Forelimb muscle (tissue), 1 donor: Measurements from ENCODE around the gene PKNOX2. TPM values are rescaled to one million over a fixed set of nuclear protein-coding genes. Genes with fewer than 3 reads are reported as not detected.
"Not testable (repeated sequence)": the region's sequence is repeated elsewhere in the genome, so short reads cannot be mapped to it uniquely, and the experiment has no call there.

Experiments used
- DNase-seq: peaks from one replicate; pipeline ENCODE4 v3.0.0-alpha.2; 2013; ENCODE audit warnings: low read depth
- polyA plus RNA-seq: library from polyadenylated mRNA; unstranded; fragments of 120-200 nt; gene quantifications from one replicate; pipeline ENCODE4 v1.2.1, GENCODE V29; 2013; ENCODE audit not compliant: insufficient read length

The PKNOX2 gene
- polyA plus RNA-seq, 1 donor, result 27.6 TPM

DNA sequence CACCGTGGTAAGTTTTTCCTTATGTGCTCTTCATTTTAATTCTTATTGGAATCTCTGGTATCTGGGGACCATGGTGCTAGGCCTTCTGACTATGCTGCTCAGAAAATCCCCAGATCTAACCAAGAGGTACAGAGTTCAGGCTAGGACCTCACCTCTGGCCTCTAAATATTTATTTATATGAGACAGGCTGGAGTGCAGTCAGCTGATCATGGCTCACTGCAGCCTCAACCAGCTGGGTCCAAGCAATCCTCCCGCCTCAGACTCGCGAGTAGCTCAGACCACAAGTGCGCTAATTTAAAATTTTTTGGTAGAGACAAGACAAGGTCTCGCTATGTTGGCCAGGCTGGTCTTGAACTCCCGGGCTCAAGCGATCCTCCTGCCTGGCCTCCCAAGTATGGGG, 38.4 kb downstream of the PKNOX2 start:
- DNase-seq, result no peak

DNA sequence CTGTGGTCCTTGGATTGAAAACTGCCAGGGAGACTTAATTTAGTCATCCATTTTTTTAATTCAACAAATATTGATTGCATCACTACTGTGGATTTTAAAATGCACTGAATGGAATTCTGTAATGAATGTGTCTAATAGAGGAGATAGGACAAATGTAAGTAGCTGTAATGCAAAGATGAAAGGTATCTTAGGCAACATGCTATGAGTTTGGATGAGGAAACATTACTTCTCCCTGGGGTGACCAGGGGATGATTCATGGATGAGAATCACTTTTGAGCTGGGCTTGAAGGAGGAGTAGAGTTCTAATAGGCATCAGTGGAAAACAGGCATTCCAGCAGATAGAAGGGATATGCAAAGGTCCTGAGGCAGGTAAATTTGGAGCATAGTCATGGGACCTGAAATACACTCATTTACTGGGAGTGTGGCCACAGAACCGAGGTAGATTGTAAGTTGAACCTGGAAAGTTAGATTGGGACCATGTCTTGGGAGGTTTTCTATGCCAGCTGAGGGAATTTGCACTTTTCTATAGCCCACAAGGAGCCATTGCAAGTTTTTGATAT, 43.4 kb downstream of the PKNOX2 start:
- DNase-seq, result no peak

DNA sequence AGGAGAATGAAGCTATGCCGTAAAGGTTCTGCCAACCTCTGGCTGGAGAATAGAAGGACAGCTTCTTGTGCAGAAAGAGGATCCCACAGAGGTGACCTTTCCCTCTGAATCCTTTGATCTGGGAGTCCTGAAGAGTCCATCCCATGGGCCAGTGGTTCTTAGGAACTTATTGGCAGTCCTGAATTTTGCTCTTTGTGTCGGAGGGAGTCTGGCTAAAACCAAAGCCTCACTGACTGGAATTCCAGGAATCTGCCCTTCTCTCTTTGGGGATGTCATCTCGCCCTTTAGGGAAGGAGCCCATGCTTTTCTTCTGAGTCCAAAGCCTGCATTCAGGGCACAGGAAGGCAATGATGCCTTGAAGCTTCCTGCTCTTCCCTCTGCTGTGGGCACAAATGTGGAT, 45.5 kb downstream of the PKNOX2 start:
- no peak for DNase-seq

DNA sequence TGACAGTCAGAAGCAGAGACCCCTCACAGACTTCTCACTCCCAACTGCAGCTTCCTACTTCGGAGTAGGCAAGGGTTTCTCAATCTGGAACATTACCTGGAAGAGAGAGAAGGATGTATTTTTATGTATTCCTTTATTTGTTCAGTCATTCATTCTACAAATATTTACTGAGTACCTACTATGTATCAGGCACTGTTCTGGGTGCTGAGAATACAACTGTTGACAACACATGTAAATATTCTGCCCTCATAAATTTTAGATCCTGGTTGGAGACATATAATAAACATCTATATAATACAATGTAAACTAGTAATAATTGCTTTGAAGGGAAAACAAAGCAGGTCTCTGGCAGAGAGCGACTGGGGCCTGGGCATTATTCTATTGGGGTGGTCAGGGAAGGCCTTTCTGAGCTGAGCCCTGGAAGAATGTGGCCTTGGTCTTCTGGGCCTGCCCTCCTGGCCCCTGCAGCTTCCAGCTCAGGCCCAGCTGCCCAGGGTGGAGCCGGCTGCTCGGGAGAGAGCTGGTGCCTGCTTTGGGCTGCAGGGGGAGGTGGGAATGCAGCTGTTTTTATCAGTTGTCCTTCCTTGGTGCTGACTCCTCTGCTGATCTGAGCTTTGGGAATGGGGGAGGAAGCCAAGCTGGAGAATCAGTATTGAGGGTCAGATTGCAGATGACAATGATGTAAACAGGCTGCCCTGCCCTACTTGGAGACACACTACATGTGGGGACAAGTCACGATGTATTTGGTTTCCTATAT, 46.8 kb downstream of the PKNOX2 start:
- no peak for DNase-seq

DNA sequence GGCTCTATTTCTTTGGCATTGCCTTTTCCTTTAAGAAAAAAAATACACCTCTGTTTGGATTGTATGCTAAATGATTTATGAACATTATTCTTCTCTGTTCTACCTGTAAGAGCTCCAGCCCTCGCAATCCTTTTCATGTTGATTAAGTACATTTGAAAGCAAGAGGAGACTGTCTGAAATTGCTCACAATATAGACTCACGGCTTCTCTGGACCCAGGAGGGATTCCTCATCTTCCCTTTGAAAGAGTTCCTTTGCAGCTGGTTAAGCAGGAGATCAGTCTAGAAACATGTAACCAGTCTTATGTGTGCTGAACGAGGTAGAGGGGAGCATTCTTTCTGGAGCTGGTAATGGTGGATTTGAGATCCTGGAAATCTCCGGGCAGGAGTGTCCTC, 47.4 kb downstream of the PKNOX2 start:
- no peak for DNase-seq

DNA sequence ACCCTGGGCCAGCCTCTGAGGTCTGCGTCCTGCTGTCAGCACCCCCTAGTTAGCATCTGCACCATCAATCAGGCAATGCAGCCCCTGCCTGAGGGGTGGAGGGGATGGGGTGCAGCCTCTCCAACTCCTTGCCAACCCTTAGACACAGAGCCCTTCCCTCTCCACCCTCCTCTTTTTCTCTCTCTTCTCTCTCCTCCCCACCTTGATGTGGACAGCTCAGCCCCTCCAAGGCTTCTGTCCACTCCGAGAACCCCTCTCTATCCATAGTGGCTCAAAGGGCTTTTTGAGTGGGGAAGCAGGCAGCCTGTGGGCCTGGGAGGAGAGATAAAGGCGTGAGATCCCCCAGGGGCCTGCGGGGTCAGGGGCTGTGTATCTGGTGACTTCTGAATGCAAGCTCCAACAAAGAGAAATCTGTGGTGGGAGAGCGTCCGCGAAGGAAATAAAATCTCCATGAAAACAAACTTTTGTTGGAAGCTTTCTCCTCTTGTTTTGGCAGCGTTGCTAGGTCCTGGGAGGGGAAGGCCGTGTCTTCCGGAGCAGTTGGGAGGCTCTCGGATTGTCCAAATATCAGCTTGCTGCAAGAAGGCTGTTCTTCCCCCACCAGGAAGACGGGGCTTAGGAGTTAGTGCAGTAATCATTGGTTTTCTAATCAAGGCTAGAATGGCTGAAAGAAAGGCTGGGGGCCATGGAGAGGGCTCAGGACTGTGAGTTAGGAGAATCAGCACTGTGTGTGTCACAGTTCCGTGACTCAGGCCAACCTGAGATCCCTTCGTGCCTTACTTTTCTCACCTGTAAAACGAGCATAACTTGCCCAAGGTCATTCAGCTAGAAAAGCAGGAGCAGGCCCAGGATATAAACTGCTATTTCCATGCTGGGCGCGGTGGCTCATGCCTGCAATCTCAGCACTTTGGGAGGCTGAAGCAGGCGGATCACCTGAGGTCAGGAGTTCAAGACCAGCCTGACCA, 50.3 kb downstream of the PKNOX2 start:
- DNase-seq, result peak; percentile 75

DNA sequence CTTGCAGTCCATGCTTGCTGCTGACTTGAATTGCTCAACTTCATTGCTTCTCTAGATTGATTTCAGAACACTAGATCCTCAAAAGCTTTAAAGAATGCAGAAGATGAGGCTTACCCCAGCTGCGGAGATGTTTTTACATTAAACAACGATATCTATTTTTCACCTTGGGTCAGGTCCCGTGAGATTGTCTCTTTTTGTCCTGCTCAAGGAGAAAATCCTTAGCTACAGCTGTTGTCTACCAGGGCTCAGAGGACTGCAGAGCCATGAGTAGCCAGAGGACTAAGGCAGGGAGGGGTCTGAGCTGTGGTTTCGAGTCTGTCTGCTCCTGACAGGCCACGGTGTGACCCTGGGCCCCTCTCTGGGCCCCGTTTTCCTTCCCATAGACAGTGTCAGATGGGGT, 51.4 kb downstream of the PKNOX2 start:
- no peak for DNase-seq

DNA sequence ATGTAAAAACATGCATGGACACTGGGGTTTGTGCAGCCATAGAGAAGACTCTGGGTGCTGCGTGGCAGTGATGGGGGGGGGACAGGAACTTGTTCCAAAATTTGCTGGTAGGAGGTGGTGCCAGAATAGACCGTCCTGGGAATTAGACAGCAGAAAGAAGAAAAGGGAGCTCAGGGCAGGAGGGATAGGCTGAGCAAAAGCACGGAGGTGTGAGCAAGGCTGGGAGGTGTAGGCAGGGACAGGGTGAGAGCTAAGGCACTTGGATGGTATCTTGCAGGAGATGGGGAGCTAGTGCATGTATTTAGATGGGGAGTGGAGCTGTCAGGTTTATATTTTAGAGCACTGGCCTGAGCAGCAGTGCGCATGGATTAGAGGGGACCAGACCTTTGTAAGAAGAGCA, 53.8 kb downstream of the PKNOX2 start:
- no peak for DNase-seq

DNA sequence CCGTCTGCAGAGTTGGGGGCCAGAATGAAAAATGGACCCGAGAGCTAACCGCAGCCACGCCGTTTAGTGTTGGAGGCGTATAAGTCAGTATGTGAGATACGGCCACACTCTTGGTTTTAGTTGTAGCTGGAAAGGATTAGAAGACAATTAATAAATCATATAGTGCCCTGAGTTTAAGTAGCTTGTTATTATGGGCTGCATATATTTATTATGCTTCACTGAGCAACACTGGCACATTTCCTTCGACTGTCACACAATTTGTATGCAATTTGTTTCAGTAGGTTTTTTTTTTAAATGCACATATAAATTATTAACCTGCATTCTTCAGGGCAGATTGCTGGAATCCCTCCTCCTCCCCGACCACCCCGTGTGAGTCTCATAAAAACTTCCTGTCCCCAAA, 56.9 kb downstream of the PKNOX2 start:
- no peak for DNase-seq

DNA sequence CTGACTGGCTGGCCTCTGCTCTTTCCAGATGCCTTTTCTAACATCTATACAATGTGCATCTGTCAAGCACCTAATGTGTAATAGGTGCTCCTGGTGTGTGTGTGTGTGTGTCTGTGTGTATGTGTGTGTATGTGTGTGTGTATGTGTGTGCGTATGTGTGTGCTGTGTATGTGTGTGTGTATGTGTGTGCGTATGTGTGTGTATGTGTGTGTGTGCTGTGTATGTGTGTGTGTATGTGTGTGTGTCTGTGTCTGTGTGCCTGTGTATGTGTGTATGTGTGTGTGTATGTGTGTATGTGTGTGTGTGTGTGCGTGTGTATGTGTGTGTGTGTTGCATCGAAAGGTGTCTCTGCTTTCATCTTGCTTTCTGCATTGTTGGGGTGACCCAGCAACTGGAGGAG, 57.9 kb downstream of the PKNOX2 start:
- DNase-seq, result no peak

DNA sequence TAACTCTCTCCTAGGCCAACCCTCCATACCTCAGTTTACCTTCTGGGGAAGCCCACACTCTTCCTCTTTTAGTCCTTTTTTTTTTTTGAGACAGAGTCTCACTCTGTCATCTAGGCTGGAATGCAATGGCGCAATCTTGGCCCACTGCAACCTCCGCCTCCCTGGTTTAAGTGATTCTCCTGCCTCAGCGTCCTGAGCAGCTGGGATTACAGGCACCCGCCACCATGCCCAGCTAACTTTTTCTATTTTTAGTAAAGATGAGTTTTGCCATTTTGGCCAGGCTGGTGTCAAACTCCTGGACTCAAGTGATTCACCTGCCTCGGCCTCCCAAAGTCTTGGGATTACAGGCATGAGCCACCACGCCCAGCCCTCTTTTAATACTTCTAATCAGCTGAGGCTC, 58.6 kb downstream of the PKNOX2 start:
- not testable (repeated sequence) for DNase-seq

DNA sequence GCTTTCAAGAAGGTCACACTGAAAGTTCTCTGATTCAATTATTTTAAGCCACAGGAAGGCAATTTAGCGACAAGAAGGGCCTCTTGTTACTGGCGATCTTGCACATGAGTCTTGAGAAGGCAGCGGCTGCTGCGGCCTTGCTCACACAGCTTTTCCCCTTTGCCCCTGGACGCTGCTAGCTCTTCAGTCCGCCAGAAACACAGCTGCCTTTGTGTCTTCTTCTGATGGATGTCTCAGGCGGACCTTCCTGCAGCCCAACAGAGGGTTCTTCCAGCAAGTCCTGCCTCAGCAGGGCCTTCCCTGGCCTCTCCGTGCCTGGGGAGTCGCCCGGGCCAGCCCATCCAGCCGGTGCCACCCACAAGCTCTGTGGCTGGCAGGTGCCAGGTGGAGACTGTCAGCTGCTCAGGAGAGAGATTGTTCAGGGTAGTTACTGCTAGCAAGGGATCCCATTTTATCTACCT, 59.4 kb downstream of the PKNOX2 start:
- no peak for DNase-seq

DNA sequence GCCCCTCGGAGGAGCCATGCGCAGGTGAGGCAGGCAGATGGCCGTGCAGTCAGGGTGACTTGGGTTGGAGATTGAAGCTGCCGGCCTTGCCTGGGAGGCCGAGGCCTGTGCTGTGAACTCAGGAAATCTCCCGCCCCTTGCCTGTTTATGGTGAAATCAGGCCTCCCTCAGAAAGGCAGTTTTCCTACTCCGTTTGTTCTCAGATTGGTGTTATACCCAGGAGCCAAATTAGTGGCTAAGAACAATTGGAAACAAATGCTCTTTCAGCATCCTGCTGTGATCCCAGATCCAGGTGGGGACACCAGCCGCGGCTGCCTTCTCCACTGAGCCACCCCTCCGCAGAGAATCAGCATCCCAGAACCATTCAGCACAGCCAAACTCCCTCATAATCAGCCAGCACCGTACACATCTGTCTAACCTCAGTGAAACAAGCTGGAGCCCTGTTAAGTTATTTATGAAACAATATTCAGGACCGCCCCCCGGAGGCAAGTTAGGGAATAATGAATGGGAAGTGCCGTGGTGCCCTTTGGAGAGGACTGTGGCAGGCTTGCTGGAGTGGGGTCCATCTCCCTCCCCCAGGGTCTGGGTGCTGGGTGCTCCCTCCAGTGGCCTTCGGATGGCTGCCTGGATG, 60.0 kb downstream of the PKNOX2 start:
- DNase-seq, result peak; percentile 45

DNA sequence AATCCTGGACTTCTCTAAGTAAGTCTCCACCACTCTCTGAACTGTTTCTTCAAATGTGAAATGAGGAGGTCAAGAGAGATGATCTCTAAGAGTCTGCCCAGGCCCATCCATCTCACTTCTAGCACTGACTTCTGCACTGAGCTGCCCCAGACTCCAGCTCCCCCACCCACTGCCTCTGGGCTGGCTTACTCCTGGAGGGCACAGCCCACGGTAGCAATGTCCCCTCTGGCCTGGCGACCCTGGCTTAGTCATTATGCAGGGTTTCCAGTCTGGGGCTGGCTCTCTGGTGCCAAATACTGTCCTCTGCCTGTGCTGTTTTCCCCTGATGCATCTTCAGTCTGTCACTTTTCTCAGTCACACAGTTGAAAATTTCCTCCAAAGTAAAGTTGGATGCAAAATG, 60.9 kb downstream of the PKNOX2 start:
- DNase-seq, result no peak

DNA sequence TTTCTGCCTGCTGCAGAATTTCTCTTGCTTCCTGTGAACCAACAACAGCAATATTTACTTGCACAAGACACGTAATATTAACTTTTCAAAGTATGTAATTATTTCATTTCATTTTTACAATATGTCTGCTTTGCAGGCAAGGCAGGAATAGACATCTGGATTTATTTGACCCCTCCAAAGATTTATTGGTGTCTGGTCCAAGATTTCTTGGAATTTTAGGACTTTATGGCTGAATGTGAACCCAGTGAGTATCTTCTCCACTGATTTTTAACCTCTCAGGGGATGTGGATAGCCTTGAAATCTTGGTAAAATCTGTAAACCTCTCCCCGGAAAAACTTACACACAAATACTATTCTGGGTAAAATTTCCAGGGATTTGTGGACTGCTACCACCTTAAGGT, 61.5 kb downstream of the PKNOX2 start:
- DNase-seq, result no peak

DNA sequence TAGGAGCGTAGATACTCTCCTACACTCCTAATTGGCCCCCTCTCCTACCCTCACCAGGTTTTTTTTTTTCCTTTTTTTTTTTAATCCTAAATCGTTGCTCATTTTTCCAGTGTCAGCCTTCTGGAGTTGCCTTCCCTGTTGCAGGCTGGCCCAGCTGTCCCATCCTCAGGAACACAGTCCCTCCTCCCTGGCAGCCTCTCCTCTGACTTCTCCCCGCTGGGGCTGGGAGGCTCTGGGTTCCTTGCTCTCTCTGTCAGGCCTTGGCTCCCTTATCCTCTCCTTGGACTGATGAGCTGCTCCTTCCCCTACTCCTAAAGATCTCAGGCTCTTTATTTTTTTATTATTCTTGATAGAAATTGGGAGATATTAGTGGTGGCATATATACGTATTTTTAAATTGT, 62.2 kb downstream of the PKNOX2 start:
- no peak for DNase-seq

DNA sequence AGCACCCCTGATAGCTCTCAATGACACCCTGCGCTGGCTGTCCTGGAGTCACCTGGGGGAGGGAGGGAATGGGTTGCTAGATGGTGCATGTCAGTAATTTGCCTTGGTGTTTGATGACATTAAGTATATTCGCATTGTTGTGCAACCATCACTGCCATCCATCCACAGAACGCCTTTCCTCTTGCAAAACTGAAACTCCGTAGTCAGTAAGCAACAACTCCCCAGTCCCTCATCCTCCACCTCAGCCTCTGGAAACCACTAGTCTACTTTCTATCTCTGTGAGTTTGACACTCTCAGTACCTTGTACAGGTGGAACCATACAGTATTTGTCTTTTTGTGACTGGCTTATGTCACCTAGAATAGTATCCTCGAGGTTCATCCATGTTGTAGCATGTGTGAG, 62.6 kb downstream of the PKNOX2 start:
- no peak for DNase-seq

DNA sequence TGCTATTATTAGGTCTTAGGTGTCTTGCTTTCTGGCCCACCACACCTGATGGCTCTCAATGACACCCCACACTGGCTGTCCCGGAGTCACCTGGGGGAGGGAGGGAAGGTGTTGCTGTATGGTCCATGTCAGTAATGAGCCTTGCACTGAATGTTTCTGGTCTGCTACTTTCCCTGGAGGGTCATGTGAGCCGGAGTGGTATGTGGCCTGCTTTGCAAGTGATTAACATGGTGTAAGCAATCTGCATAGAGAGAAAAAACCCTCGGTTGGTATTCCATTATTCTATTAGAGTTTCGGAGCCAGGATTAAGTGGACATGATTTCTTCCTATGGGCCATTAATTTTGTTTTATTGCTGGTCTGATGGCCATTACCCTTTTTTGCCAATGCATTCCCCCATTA, 63.9 kb downstream of the PKNOX2 start:
- no peak for DNase-seq

DNA sequence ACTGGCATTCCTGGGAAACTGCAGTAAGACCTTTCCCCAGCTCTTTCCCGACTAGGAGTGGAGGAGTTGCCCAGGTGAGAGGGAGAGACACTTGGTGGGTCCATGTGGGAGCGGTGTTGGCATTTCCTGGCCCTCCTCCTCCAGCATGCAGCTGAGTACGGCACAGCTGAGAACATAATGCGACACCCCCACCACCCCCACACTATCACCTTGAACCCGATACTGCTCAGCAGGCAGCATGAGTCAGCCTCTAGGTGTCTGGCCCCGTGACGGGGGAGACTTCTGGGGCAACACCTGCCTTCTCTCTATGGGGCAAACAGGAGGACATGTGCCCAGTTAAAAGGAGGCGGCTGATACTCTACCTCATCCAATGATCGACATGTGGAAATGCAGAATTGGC, 64.4 kb downstream of the PKNOX2 start:
- DNase-seq, result no peak

DNA sequence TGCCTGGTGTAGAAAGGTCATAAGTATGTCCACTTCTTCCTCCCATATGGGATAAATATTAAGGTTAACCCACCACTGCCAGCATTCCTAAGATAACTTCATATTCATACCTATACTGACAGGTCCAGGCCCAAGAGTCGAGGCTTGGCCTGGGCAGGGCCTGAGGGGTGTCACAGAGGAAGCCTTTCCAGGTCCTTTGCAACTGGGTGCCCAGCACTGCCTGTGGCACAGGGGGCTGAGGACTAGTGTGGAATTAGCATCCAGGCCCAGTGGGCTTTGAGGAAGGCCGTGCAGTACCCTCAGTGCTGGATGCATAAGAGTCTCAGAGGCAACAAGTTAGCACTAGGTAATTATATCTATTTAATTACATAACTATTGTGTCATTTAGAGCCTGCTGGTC, 65.4 kb downstream of the PKNOX2 start:
- no peak for DNase-seq

DNA sequence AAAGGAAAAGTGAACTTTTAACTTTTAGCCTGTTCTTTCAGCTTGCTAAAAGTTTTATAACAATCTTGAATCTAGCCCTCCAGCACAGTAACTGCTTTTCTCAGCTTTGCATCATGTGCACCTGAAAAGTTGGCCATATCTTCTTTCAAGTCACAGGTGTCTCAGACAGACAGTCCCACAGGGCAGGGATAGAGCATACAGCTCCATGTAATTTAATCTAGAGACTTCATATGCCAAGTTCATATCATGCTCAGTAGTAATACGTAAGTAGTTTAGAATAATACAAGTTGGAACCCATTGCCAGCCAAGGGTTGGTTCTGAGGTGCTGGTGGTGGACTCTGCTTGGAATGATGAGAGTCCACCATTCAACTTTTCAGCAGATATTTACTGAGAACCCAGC, 68.6 kb downstream of the PKNOX2 start:
- DNase-seq, result no peak

DNA sequence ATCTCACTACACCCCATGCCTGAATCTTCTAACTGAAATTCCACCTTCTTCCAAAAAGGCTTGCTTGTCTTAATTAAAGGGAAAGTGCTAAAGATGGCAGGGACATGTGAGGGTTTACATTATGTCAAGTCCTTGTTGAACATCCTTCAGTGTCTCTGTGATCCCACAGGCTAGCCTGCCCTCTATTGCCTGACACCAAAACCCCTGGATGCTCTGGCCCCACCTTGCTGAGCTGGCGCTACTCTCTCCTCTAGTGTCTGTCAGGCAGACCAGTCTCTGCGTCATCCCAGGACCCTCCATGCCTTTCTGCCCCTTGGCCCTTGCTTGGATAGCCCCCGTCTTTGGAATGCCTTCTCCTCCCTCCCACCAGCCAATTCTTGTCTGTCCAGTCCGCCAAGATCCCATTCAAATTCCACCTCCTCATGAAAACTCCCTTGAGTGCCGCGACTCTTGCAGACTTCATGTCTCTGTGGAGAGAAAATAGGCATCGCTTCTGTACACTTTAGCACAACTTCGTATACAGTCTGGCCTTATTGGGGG, 69.3 kb downstream of the PKNOX2 start:
- DNase-seq, result no peak
